Endothelial cell of umbilical vein (primary cell): ENCODE data around the gene ARHGAP15. TPM values are rescaled to one million over a fixed set of nuclear protein-coding genes. Genes with fewer than 3 reads are reported as not detected.

Source experiments
- BruUV-seq: library from RNA; stranded (reverse); fragments of 400-500 nt; replicated peaks from 2 replicates; lab custom pipeline; 2021; lab: Mats Ljungman, UMichigan
- CTCF ChIA-PET: fragments of 300-600, 350-600 bp; sonication (Branson Sonifier 250); formaldehyde crosslinking; loops from one replicate; lab custom pipeline; 2021; ENCODE audit warnings: antibody characterized with exemption, inconsistent platforms; lab: Charles Lee
- POLR2A ChIA-PET: fragments of 300-600, 350-600 bp; sonication (Branson Sonifier 250); formaldehyde crosslinking; loops from one replicate; lab custom pipeline; 2021; ENCODE audit warnings: antibody characterized with exemption, inconsistent platforms; lab: Charles Lee
- DNase-seq: peaks from one replicate; pipeline ENCODE4 v3.0.0-alpha.2; 2011; ENCODE audit warnings: low read depth, low spot score
- FAIRE-seq: peaks from 2 replicates; lab custom pipeline; 2011; peaks lifted over from hg19 to GRCh38; lab: Jason Lieb, UNC
- H2AFZ ChIP-seq: 2 replicates; pipeline ENCODE4 v1.6.0; 2012; ENCODE audit warnings: low read depth, low read length, control low read depth, inconsistent platforms
- H3K27ac ChIP-seq: 2 replicates; pipeline ENCODE4 v1.5.1; 2011; ENCODE audit warnings: low read depth, mild to moderate bottlenecking, control low read depth, low read length, moderate library complexity; ENCODE audit not compliant: insufficient read depth
- H3K27me3 ChIP-seq, 2 experiments: 2 replicates each; pipeline versions ENCODE4 v1.6.0 to v1.6.1; 2011; ENCODE audit warnings: low read length in 2 of 2, mixed read lengths in 1 of 2; ENCODE audit not compliant: control insufficient read depth in 2 of 2, insufficient read depth in 2 of 2
- H3K36me3 ChIP-seq, 2 experiments: 2 replicates in 1 of 2; 3 replicates in 1 of 2; pipeline ENCODE4 v1.5.1; 2011; ENCODE audit warnings: low read length in 2 of 2, mild to moderate bottlenecking in 1 of 2, moderate library complexity in 1 of 2; ENCODE audit not compliant: control insufficient read depth in 2 of 2, insufficient read depth in 2 of 2; ENCODE audit errors: extremely low read depth in 1 of 2
- H3K4me1 ChIP-seq: 3 replicates; pipeline ENCODE4 v1.5.1; 2011; ENCODE audit warnings: mild to moderate bottlenecking, low read length; ENCODE audit not compliant: control insufficient read depth, insufficient read depth; ENCODE audit errors: extremely low read depth
- H3K4me2 ChIP-seq: 2 replicates; pipeline ENCODE4 v1.6.1; 2011; ENCODE audit warnings: low read length, control low read depth, mixed read lengths; ENCODE audit not compliant: insufficient read depth
- H3K4me3 ChIP-seq, 3 experiments: fragments of 200-600 bp in 1 of 3; sonication (generic), shearing (Covaris generic) in 1 of 3; replicated peaks in 1 of 3; 2 replicates each; pipeline ENCODE4 v1.5.1; 2011 to 2016; ENCODE audit warnings: control low read depth in 3 of 3, low read length in 3 of 3, mild to moderate bottlenecking in 2 of 3, inconsistent platforms in 1 of 3, low read depth in 1 of 3, moderate library complexity in 1 of 3; ENCODE audit not compliant: insufficient read depth in 1 of 3
- H3K79me2 ChIP-seq: 2 replicates; pipeline ENCODE4 v1.6.0; 2012; ENCODE audit warnings: low read length, inconsistent platforms; ENCODE audit not compliant: control insufficient read depth, insufficient read depth
- H3K9ac ChIP-seq: replicated peaks from 2 replicates; pipeline ENCODE3; 2011; ENCODE audit warnings: low read length, control low read depth; ENCODE audit not compliant: insufficient read depth; ENCODE audit errors: extremely low read depth
- H3K9me1 ChIP-seq: replicated peaks from 3 replicates; pipeline ENCODE4 v1.6.0; 2011; ENCODE audit warnings: mild to moderate bottlenecking, low read length; ENCODE audit not compliant: control insufficient read depth, insufficient read depth; ENCODE audit errors: extremely low read depth
- H3K9me3 ChIP-seq: replicated peaks from 2 replicates; pipeline ENCODE4 v1.5.1; 2012; ENCODE audit warnings: low read length, inconsistent platforms; ENCODE audit not compliant: control insufficient read depth, insufficient read depth
- H4K20me1 ChIP-seq: replicated peaks from 2 replicates; pipeline ENCODE3; 2011; ENCODE audit warnings: mild to moderate bottlenecking, low read length; ENCODE audit not compliant: control insufficient read depth, insufficient read depth; ENCODE audit errors: extremely low read depth
- CTCF ChIP-seq, 2 donors: IDR thresholded peaks; 1 replicate in 1 of 2; 2 replicates in 1 of 2; pipeline ENCODE4 v1.5.1; 2011; ENCODE audit warnings: low read length in 2 of 2, mild to moderate bottlenecking in 2 of 2, moderate library complexity in 2 of 2, control low read depth in 1 of 2, inconsistent platforms in 1 of 2, low read depth in 1 of 2; ENCODE audit not compliant: insufficient read depth in 1 of 2; ENCODE audit errors: extremely low read depth in 1 of 2
- EZH2 ChIP-seq: IDR thresholded peaks from 2 replicates; pipeline ENCODE4 v1.6.1; 2012; ENCODE audit warnings: borderline replicate concordance, low read depth, mild to moderate bottlenecking, moderate library complexity, low read length, inconsistent platforms; ENCODE audit not compliant: severe bottlenecking
- GATA2 ChIP-seq: IDR thresholded peaks from 2 replicates; pipeline ENCODE4 v1.7.0; 2011; ENCODE audit warnings: low read depth, mild to moderate bottlenecking, moderate library complexity, mixed read lengths, low read length; ENCODE audit not compliant: insufficient read length, insufficient read depth
- JUN ChIP-seq: IDR thresholded peaks from 2 replicates; pipeline ENCODE4 v1.6.1; 2011; ENCODE audit warnings: borderline replicate concordance, low read depth; ENCODE audit not compliant: insufficient read length, insufficient read depth
- MAX ChIP-seq: IDR thresholded peaks from 2 replicates; pipeline ENCODE4 v1.6.1; 2011; ENCODE audit not compliant: insufficient read depth, insufficient read length
- MYC ChIP-seq: IDR thresholded peaks from one replicate; pipeline ENCODE4 v1.6.1; 2011; ENCODE audit warnings: mild to moderate bottlenecking, low read depth, low read length
- POLR2A ChIP-seq: IDR thresholded peaks from 2 replicates; pipeline ENCODE4 v1.6.1; 2012; ENCODE audit warnings: low read depth, mild to moderate bottlenecking, control low read depth, low read length
- POLR2AphosphoS5 ChIP-seq: IDR thresholded peaks from 2 replicates; pipeline ENCODE4 v1.6.1; 2012; ENCODE audit warnings: low read depth, mild to moderate bottlenecking, control low read depth, low read length, moderate library complexity; ENCODE audit not compliant: insufficient read depth
- dilution Hi-C: fragments of 300-500 bp; cut with MboI; formaldehyde crosslinking; loops from one replicate; pipeline ENCODE4 v1.15.0; 2019; ENCODE audit warnings: low sequenced_read_pairs; ENCODE audit not compliant: extremely low pct_ligation_motif_present
- intact Hi-C: fragments of 100-400 bp; cut with micrococcal nuclease; formaldehyde crosslinking; loops from one replicate; pipeline ENCODE4 v1.10.0; 2022
- polyA plus RNA-seq, 4 experiments: library from polyadenylated mRNA; depleted of rRNA in 3 of 4; stranded (reverse) in 3 of 4; unstranded in 1 of 4; fragments of >200 nt; gene quantifications; 2 replicates each; pipeline versions ENCODE4 v1.2.1 to v1.2.3, GENCODE V29; 2011 to 2012; ENCODE audit warnings: missing spikeins in 1 of 4
- total RNA-seq: library from RNA; stranded (reverse); gene quantifications from 2 replicates; pipeline ENCODE4 v1.2.3, GENCODE V29; 2021

ARHGAP15 gene
- total and polyA plus RNA-seq, 2 donors (not counting 3 experiments of a cell fraction or from before 2014, with no cell fraction given), result not detected

- CTCF ChIA-PET, result no interaction called here
- H3K9me3 ChIP-seq, result no peaks in the 10 kb centered on the region
- H3K27ac ChIP-seq, result no peak overlapping the region
- no peaks in the 10 kb centered on the region for H3K79me2 ChIP-seq
- no peak for FAIRE-seq
- POLR2A ChIA-PET, result no interaction called here
- H3K4me1 ChIP-seq, result no peaks in the 10 kb centered on the region
- H3K4me2 ChIP-seq, result no peak overlapping the region
- intact Hi-C loops, result no loop called here
- no peak overlapping the region for H3K9ac ChIP-seq
- BruUV-seq, result no TSS peak
- no peaks in the 10 kb centered on the region for H4K20me1 ChIP-seq
- dilution Hi-C loops, result no loop called here
- peaks cover 3% of the 10 kb centered on the region for H3K9me1 ChIP-seq
- no peak for DNase-seq
- no peaks in the 10 kb centered on the region for H3K27me3 ChIP-seq
- no peaks in the 10 kb centered on the region for H3K36me3 ChIP-seq
- no peak overlapping the region for H2AFZ ChIP-seq
- no peak for TF ChIP-seq MYC
- H3K4me3 ChIP-seq, result no peak overlapping the region
Measured at GRCh38 chr2:143632751-143633374, 503.6 kb downstream of the ARHGAP15 start.

GRCh38 chr2:143633419-143633818 is 504.2 kb downstream of the ARHGAP15 start:
- no TSS peak for BruUV-seq
- Histone ChIP-seq H3K9me3 (no peaks in the 10 kb centered on the region), H3K9ac (no peak overlapping the region), H3K9me1 (peaks cover 3% of the 10 kb centered on the region), H3K27ac (no peak overlapping the region), H3K79me2 (no peaks in the 10 kb centered on the region), H3K27me3 (no peaks in the 10 kb centered on the region), H3K4me1 (no peaks in the 10 kb centered on the region), H3K4me2 (no peak overlapping the region), H3K4me3 (no peak overlapping the region), H3K36me3 (no peaks in the 10 kb centered on the region), H2AFZ (no peak overlapping the region), H4K20me1 (no peaks in the 10 kb centered on the region)
- intact Hi-C loops, result no loop called here
- ChIA-PET POLR2A (no interaction called here), CTCF (no interaction called here)
- dilution Hi-C loops, result no loop called here
- DNase-seq (no peak), FAIRE-seq (no peak)
- TF ChIP-seq POLR2A (no peak), CTCF (IDR thresholded peaks at IDR 0.05; ENCODE audit: extremely low read depth in 1 of 2, insufficient read depth in 1 of 2, low read depth in 1 of 2, low read length in 2 of 2) (no peak), POLR2AphosphoS5 (no peak), JUN (no peak), MAX (no peak), MYC (no peak), GATA2 (no peak), EZH2 (no peak)
